ENCODE data around the gene GTF2F2. TPM values are rescaled to one million over a fixed set of nuclear protein-coding genes. Genes with fewer than 3 reads are reported as not detected.

Gene GTF2F2, protein sequence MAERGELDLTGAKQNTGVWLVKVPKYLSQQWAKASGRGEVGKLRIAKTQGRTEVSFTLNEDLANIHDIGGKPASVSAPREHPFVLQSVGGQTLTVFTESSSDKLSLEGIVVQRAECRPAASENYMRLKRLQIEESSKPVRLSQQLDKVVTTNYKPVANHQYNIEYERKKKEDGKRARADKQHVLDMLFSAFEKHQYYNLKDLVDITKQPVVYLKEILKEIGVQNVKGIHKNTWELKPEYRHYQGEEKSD
- 1 to 10 TPM; 4.5 to 9.4 (median 9.3) TPM for polyA plus RNA-seq

DNA sequence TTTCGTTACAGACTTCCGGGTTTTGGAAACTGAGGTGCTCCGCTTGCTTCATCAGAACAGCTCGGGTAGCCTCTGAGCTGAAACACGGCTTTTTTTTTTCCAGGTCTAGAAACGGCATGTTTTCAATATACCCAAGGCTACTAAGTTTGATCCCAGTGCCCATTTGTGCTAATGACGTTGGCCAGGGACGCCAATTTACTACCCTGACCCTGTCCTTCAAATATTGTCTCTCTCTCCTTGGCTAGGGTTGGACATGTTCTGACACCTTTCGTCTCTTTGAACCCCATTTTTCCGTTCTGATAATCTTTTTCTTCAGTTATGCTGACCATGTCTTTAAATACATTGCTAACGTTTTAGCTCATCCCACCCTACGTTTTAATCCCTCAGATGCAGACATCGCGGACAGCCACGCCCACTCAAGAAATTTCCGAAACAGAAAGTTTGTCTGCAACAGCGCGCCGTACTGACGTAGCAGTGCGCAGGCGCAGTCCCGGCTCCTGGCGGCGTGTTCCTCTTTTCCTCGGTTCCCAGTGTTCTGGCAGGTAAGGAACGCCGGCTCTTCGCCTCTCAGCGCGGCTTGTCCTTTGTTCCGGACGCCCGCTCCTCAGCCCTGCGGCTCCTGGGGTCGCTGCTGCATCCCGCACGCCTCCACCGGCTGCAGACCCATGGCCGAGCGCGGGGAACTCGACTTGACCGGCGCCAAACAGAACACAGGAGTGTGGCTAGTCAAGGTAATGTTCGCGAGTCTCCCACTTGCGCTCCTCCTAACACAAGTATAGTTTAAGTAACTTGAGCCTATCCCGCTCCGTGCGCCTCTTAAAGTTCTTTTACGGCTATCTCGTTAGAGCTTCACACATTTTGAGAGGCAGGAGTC, at the start of gene GTF2F2:
Gene GTF2F2, plus strand, starts transcription at position 520 of the 874 bp plus-strand sequence. Its CDS starts 146 bp downstream, at position 666.
- Mint-ChIP-seq H3K27ac (no peak within 1 kb of the TSS), H3K27me3 (ENCODE audit: low read depth in 3 of 3) (no peaks in the 10 kb centered on the region), H3K36me3 (no peaks in the 10 kb centered on the region), H3K4me1 (peaks cover 7 to 8% of the 10 kb centered on the region in 2 donors), H3K9me3 (no peaks in the 10 kb centered on the region), H3K4me3 (no peak within 1 kb of the TSS)
- DNase-seq = peak; percentile 87 to 89 (median 88)

DNA sequence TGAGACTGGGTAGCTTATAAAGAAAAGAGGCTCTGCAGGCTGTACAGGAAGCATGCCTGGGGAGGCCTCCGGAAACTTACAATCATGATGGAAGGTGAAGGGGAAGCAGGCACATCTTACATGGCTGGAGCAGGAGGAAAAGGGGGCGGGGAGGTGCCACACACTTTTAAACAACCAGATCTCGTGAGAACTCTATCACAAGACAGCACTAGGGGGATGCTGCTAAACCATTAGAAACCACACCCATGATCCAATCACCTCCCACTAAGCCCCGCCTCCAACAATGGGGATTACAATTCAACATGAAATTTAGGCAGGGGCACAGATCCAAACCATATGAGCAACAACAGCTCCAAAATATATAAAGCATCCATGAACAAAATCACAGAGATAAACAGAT, 46.5 kb upstream of the GTF2F2 start:
- Mint-ChIP-seq H3K36me3 (no peaks in the 10 kb centered on the region), H3K4me1 (peaks cover 19 to 22% of the 10 kb centered on the region in 2 donors), H3K27ac (peak overlapping the region in 1 of 6 donors; percentile 51), H3K9me3 (no peaks in the 10 kb centered on the region), H3K27me3 (ENCODE audit: low read depth in 3 of 3) (peaks cover 1 to 6% (median 4%) of the 10 kb centered on the region in 3 donors), H3K4me3 (no peak overlapping the region)
- no peak for DNase-seq

DNA sequence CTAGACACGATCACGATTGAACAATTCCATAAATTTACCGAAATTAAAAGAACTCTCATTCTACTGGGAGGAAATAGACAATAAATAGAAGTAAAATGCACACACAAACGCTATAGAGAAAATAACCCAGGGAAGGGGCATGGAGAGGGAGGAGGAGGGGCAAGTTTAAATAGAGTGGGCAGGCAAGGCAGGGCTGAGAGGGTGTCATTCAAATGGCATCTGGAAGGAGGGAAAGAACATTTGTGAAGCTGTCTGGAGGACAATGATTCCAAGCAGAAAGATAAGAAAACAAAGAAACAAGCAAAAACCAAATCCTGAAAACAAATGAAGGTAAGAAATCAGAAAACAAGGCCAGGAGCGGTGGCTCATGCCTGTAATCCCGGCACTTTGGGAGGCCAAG, 45.6 kb upstream of the GTF2F2 start:
- H3K4me3 Mint-ChIP-seq = no peak overlapping the region
- H3K36me3 Mint-ChIP-seq = no peaks in the 10 kb centered on the region
- H3K27ac Mint-ChIP-seq = no peak overlapping the region
- H3K4me1 Mint-ChIP-seq = peaks cover 19 to 27% of the 10 kb centered on the region in 2 donors
- peaks cover 1 to 6% (median 4%) of the 10 kb centered on the region in 3 donors for H3K27me3 Mint-ChIP-seq (ENCODE audit: low read depth in 3 of 3)
- DNase-seq = no peak
- H3K9me3 Mint-ChIP-seq = no peaks in the 10 kb centered on the region

DNA sequence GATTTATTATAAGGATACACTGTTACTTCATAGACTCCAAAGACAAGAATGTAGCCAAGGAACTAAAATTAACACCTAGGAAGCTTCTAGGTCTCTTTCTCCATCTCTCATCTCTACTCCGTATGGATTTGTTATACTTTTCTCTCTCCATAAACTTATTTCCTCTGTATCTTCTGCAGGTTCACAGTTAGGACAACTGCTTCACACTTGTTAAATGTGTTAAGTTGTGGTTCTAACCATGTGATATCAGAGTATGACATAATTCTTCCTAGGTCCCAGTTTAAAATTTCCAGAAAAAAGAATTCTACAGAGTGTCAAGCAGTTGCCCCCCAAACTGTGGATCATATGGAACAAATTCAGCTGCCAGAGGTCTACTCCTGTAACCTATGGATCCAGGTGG, 42.3 kb upstream of the GTF2F2 start:
- H3K27me3 Mint-ChIP-seq (ENCODE audit: low read depth in 3 of 3) = peaks cover 5 to 14% (median 8%) of the 10 kb centered on the region in 3 donors
- H3K36me3 Mint-ChIP-seq = no peaks in the 10 kb centered on the region
- DNase-seq = peak; percentile 8 to 18 (median 10)
- peaks cover 19 to 27% of the 10 kb centered on the region in 2 donors for H3K4me1 Mint-ChIP-seq
- peak overlapping the region; percentile 19 to 71 (median 60) for H3K4me3 Mint-ChIP-seq
- no peaks in the 10 kb centered on the region for H3K9me3 Mint-ChIP-seq
- H3K27ac Mint-ChIP-seq = peak overlapping the region in 4 of 6 donors; percentile 2 to 58 (median 24)

DNA sequence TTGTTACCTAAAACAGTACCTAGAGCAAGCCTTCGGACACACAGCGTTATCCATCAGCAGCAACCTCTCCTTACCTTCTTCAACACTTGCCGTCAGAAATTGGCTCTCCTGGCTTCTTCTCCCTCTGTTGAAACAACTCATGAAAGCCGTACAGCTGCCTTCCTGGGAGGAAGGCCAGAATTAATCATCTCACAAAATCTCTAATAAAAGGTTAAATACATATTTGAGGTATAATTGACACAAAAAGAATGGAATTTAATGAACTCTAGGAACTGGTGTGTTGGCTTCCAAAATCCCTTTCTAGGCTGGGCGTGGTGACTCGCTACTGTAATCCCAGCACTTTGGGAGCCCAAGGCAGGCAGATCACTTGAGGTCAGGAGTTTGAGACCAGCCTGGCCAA, 37.3 kb upstream of the GTF2F2 start:
- no peak for DNase-seq
- Mint-ChIP-seq H3K4me1 (peaks cover 8 to 13% of the 10 kb centered on the region in 2 donors), H3K27ac (no peak overlapping the region), H3K9me3 (no peaks in the 10 kb centered on the region), H3K4me3 (no peak overlapping the region), H3K27me3 (ENCODE audit: low read depth in 3 of 3) (peaks cover 4 to 8% (median 8%) of the 10 kb centered on the region in 3 donors), H3K36me3 (no peaks in the 10 kb centered on the region)

DNA sequence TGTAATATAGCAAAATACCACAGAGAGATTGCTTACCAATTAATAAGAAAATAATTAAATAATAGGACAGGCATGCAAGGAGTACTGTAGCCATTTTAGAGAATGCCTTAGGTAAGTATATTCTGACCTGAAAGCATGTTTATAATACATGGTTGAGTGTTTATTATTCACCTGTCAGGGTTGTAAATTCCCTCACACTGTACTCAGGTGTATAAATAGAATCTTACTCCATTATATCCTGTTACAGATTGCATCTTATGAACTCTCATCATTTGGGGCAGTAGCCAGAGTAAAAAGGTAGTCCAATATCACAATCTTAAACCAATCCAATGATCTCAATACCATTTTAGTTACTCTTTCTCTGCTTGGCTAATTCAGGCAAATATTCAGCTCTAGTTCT, 35.8 kb upstream of the GTF2F2 start:
- no peaks in the 10 kb centered on the region for H3K9me3 Mint-ChIP-seq
- H3K4me3 Mint-ChIP-seq = no peak overlapping the region

DNA sequence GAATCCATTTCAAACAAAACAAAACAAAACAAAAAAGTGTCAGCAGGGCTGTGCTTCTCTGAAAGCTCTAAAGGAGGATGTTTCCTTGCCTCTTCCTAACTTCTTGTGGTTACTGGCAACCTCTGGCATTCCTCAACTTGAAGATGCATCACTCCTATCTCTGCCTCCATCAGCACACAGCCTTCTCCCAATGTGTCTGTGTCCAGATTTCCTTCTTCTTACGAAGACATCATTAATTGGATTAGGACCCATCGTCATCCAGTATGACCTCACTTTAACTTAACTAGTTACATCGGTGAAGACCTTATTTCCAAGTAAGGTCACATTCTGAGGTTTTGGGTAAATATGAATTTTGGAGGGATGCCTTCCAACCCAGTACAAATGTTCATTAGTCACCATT, 33.8 kb upstream of the GTF2F2 start:
- H3K27ac Mint-ChIP-seq = no peak overlapping the region
- H3K4me3 Mint-ChIP-seq = no peak overlapping the region
- H3K9me3 Mint-ChIP-seq = no peaks in the 10 kb centered on the region
- no peak for DNase-seq
- H3K27me3 Mint-ChIP-seq (ENCODE audit: low read depth in 3 of 3) = peaks cover 0 to 11% (median 8%) of the 10 kb centered on the region in 3 donors
- no peaks in the 10 kb centered on the region for H3K4me1 Mint-ChIP-seq
- H3K36me3 Mint-ChIP-seq = no peaks in the 10 kb centered on the region

More for the DNA sequence above, 35.8 kb upstream of the GTF2F2 start:
- DNase-seq = no peak
- H3K36me3 Mint-ChIP-seq = no peaks in the 10 kb centered on the region
- no peaks in the 10 kb centered on the region for H3K4me1 Mint-ChIP-seq
- H3K27ac Mint-ChIP-seq = no peak overlapping the region
- peaks cover 4 to 10% (median 8%) of the 10 kb centered on the region in 3 donors for H3K27me3 Mint-ChIP-seq (ENCODE audit: low read depth in 3 of 3)

DNA sequence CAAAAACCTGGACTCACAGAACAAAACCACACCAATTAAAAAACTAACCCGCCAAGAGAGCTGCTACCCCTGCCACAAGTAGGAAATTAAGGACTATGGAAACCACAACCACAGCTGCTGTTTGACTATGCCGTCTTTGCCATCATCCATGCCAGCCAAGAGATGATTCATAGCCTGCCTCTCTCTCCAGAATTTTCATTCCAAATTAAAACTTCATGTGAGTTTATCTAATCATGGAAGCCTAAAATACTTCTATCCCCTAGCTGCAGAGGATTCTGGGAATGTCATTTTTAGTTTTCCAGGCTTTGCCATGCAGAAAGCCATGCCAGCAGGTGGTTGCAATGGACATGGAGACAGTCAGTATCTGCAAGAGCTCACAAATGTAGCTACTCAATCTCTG, 27.6 kb upstream of the GTF2F2 start:
- no peaks in the 10 kb centered on the region for H3K9me3 Mint-ChIP-seq

DNA sequence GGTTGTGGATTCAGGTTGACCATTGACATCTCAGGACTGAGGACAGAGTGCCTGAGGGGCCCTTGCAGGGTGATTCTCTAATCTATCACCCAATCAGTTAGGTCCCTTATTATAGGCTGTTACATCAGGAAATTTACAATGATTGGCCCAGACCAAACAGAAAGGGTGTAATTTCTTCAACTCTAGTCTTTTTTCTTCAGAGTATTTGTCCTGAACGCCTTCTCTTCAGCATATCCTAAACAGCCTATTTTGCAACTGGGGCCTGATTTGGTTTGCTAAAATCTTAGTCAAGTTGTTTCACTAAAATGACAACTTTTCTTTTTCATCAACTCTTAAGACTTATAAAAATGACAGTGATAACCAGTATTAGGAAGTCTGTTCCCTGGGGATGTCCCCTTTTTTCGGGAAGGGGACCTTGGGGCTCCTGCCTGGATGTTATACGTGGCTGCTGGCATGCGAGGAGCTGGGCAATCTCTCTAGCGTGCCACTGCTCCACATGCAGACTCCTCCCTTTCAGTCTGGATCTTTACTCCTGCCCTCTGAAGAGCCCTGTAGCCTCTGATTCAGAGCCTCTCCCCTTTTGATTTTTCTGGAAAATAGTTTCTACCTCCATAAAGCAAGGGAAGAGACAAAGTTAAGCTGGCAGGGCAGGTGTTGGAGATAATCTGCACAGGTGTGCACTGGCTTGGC, 19.6 kb upstream of the GTF2F2 start:
- no peak for DNase-seq
- Mint-ChIP-seq H3K4me1 (no peaks in the 10 kb centered on the region), H3K4me3 (no peak overlapping the region), H3K27ac (no peak overlapping the region), H3K36me3 (no peaks in the 10 kb centered on the region), H3K27me3 (ENCODE audit: low read depth in 3 of 3) (peaks cover 2 to 5% (median 5%) of the 10 kb centered on the region in 3 donors), H3K9me3 (no peaks in the 10 kb centered on the region)

More for the DNA sequence above, 27.6 kb upstream of the GTF2F2 start:
- peaks cover 4 to 7% (median 4%) of the 10 kb centered on the region in 3 donors for H3K27me3 Mint-ChIP-seq (ENCODE audit: low read depth in 3 of 3)
- DNase-seq = no peak
- no peaks in the 10 kb centered on the region for H3K36me3 Mint-ChIP-seq
- peak overlapping the region in 1 of 6 donors; percentile 36 for H3K27ac Mint-ChIP-seq
- H3K4me1 Mint-ChIP-seq = no peaks in the 10 kb centered on the region
- H3K4me3 Mint-ChIP-seq = no peak overlapping the region

DNA sequence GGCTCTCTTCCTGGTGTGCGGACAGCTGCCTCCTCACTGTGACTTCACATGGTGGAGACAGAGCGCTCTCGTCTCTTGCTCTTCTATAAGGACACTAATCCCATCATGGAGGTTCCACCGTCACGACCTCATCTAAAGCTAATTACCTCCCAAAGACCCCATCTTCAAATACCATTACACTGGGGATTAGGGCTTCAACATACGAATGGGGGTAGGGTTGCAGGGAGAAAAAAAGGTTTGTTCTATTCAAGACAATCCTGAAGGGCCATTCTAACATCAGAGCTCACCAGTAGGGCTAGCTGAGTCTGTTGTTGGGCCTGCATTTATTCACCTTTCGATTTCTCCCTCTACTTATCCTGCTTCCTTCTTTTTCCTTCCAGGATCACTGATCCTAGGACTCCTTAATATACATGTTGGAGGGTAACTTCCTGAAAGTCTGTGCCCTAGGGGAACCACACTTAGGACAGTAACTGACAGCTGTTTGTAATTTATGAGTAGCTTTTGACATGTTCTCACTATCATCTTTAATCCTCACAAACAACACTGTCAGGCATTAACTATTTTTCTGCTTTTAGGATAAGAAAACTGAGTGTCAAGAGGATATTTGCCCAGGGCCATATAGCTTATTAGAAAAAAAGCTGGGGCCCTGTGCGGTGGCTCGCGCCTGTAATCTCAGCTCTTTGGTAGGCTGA, 18.8 kb upstream of the GTF2F2 start:
- no peaks in the 10 kb centered on the region for H3K9me3 Mint-ChIP-seq
- DNase-seq = no peak
- peaks cover 3 to 5% (median 3%) of the 10 kb centered on the region in 3 donors for H3K27me3 Mint-ChIP-seq (ENCODE audit: low read depth in 3 of 3)
- H3K27ac Mint-ChIP-seq = no peak overlapping the region
- H3K4me1 Mint-ChIP-seq = no peaks in the 10 kb centered on the region
- H3K4me3 Mint-ChIP-seq = no peak overlapping the region
- no peaks in the 10 kb centered on the region for H3K36me3 Mint-ChIP-seq

DNA sequence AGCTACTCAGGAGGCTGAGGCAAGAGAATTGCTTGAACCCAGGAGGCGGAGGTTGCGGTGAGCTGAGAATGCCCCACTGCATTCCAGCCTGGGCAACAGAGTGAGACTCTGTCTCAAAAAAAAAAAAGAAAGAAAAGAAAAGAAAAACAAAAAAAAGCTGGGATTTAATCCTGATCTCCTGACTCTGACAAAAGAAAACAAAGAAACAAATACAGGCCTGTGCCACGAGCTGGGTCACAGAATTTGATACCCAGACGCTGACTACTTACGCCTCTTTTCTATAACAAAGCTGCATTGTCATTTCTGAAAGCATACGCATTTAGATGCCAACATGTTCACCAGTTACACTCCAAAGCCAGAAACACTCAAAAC, 18.2 kb upstream of the GTF2F2 start:
- H3K27me3 Mint-ChIP-seq (ENCODE audit: low read depth in 3 of 3) = peaks cover 2 to 5% (median 3%) of the 10 kb centered on the region in 3 donors
- H3K36me3 Mint-ChIP-seq = no peaks in the 10 kb centered on the region
- H3K4me1 Mint-ChIP-seq = no peaks in the 10 kb centered on the region
- H3K4me3 Mint-ChIP-seq = no peak overlapping the region
- no peak overlapping the region for H3K27ac Mint-ChIP-seq
- no peak for DNase-seq
- no peaks in the 10 kb centered on the region for H3K9me3 Mint-ChIP-seq

DNA sequence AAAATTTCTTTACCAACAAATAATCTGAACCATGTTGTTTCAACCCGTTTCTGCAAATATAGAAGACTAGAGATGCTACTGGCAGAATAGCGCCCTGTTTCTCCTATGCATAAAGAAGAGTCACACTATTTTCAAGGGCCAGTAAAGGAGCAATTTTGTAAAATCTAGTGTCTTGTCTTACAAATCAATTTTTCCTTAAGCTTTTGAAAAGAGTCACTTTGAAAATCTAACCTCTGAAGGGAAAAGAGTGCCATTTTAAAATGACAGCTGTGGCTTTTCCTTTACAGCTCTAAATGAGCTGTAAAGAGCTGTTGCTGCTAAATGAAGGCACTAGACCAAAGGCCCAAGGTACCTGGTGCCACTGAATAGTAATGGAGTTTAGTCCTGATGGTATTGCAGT, 16.9 kb upstream of the GTF2F2 start:
- H3K4me1 Mint-ChIP-seq = no peaks in the 10 kb centered on the region
- H3K36me3 Mint-ChIP-seq = no peaks in the 10 kb centered on the region
- no peaks in the 10 kb centered on the region for H3K9me3 Mint-ChIP-seq
- DNase-seq = no peak
- no peak overlapping the region for H3K4me3 Mint-ChIP-seq
- H3K27me3 Mint-ChIP-seq (ENCODE audit: low read depth in 3 of 3) = peaks cover 3 to 10% (median 5%) of the 10 kb centered on the region in 3 donors
- no peak overlapping the region for H3K27ac Mint-ChIP-seq

DNA sequence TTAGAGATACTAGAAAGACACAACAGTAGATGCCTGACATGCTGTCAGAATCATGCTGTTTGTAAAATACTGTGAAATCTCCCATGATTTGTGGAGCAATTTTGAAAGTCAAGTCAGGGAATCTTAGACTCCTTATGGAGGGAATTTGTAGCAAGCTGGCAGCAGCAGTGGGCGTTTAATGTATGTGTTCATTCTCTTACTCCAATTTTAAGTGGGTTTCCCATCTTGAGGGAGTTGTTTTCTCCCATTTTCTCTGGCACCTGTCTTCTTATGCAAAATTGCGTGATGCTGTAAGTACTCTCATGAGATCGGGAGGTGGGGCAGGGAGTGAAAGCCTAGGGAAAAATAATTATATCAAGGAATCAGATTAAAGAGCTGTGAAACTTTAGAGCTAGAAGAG, 16.0 kb upstream of the GTF2F2 start:
- Mint-ChIP-seq H3K9me3 (no peaks in the 10 kb centered on the region), H3K27ac (no peak overlapping the region), H3K36me3 (no peaks in the 10 kb centered on the region), H3K4me1 (peaks cover 0 to 4% of the 10 kb centered on the region in 2 donors), H3K4me3 (no peak overlapping the region), H3K27me3 (ENCODE audit: low read depth in 3 of 3) (peaks cover 3 to 10% (median 10%) of the 10 kb centered on the region in 3 donors)
- DNase-seq = no peak

Measured in immature natural killer cell (primary cell).